PC-3 (cell line): Measurements from ENCODE around the gene RGMB.

ENCODE experiments used
- EZH2 ChIP-seq: fragments of 300-600 bp; sonication (generic); IDR thresholded peaks from one replicate; pipeline ENCODE4 v1.6.1; 2017; ENCODE audit warnings: antibody characterized with exemption, mild to moderate bottlenecking, low read length; ENCODE audit not compliant: unreplicated experiment
- TF ChIP-seq, protein P1 (sequence below): fragments of 300-600 bp; sonication (generic); conservative IDR thresholded peaks from 2 replicates; pipeline ENCODE4 v1.5.1; 2017; ENCODE audit warnings: antibody characterized with exemption, low read depth, mild to moderate bottlenecking, low read length

DNA sequence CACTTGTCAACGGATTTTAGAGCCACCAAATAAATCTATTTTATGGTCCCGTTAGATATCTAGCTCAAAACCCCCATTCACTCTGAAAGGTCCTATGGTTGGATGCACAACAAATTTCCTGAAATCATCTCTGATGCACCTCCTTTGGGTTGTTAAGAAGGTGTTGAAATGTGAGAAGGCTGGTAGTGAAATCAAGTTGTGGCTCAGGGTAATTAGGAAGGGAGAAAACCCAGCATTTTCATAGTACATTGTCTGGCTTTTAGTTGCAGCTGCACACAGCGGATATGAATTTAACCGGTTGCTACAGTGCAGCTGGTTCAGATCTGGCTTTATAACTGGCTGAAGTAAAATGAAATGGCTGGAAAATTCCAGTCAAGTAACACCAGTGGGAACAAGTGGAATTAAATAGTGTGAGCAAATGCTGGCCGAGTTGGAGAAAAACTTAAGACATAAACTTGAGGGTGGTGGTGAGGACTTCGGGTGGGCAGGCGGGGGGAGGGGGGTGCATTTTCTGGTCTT lies 17.6 kb downstream of the RGMB start:
- TF ChIP-seq, protein P1, sequence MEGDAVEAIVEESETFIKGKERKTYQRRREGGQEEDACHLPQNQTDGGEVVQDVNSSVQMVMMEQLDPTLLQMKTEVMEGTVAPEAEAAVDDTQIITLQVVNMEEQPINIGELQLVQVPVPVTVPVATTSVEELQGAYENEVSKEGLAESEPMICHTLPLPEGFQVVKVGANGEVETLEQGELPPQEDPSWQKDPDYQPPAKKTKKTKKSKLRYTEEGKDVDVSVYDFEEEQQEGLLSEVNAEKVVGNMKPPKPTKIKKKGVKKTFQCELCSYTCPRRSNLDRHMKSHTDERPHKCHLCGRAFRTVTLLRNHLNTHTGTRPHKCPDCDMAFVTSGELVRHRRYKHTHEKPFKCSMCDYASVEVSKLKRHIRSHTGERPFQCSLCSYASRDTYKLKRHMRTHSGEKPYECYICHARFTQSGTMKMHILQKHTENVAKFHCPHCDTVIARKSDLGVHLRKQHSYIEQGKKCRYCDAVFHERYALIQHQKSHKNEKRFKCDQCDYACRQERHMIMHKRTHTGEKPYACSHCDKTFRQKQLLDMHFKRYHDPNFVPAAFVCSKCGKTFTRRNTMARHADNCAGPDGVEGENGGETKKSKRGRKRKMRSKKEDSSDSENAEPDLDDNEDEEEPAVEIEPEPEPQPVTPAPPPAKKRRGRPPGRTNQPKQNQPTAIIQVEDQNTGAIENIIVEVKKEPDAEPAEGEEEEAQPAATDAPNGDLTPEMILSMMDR, result no peak
- TF ChIP-seq EZH2, result no peak
